ENCODE data around the gene LRRC34.

Gene LRRC34

GRCh38 chr3:169812332-169813235 is at the start of gene LRRC34, which contains the start of gene LRRIQ4:
LRRC34 (minus strand) TSS chr3:169812904; CDS start chr3:169812548, 356 bp downstream.
LRRIQ4 (plus strand) TSS chr3:169812870; CDS start chr3:169821922, 9,052 bp downstream.
- peak; percentile 75 to 81 for DNase-seq

GRCh38 chr3:169861871-169862270 is 49.2 kb upstream of the LRRC34 start:
- no peak for DNase-seq

- DNase-seq = no peak
Observed at GRCh38 chr3:169857811-169858210, 45.1 kb upstream of the LRRC34 start.

- DNase-seq = no peak
Observed at GRCh38 chr3:169855514-169855913, 42.8 kb upstream of the LRRC34 start.

GRCh38 chr3:169850618-169851017 is 37.9 kb upstream of the LRRC34 start:
- DNase-seq = no peak

- DNase-seq = no peak
Observed at GRCh38 chr3:169848741-169849140, 36.0 kb upstream of the LRRC34 start.

GRCh38 chr3:169847896-169848295 is 35.2 kb upstream of the LRRC34 start:
- no peak for DNase-seq

- no peak for DNase-seq
Observed at GRCh38 chr3:169846458-169847193, 33.9 kb upstream of the LRRC34 start.

- no peak for DNase-seq
Observed at GRCh38 chr3:169842960-169843359, 30.3 kb upstream of the LRRC34 start.

GRCh38 chr3:169841171-169841570 is 28.5 kb upstream of the LRRC34 start:
- no peak for DNase-seq

- no peak for DNase-seq
Observed at GRCh38 chr3:169838511-169839030, 25.9 kb upstream of the LRRC34 start.

- no peak for DNase-seq
Observed at GRCh38 chr3:169836942-169837275, 24.2 kb upstream of the LRRC34 start.

- no peak for DNase-seq
Observed at GRCh38 chr3:169836078-169836941, 23.6 kb upstream of the LRRC34 start.

- no peak for DNase-seq
Observed at GRCh38 chr3:169835533-169835932, 22.8 kb upstream of the LRRC34 start.

GRCh38 chr3:169827712-169828111 is 15.0 kb upstream of the LRRC34 start:
- no peak for DNase-seq

- DNase-seq = no peak
Observed at GRCh38 chr3:169825316-169825715, 12.6 kb upstream of the LRRC34 start.

- no peak for DNase-seq
Observed at GRCh38 chr3:169822983-169823382, 10.3 kb upstream of the LRRC34 start.

- DNase-seq = no peak
Observed at GRCh38 chr3:169822540-169822939, 9.8 kb upstream of the LRRC34 start.

GRCh38 chr3:169822091-169822490 is 9.4 kb upstream of the LRRC34 start:
- DNase-seq = no peak

- no peak for DNase-seq
Observed at GRCh38 chr3:169818316-169818715, 5.6 kb upstream of the LRRC34 start.

GRCh38 chr3:169815590-169816150 is 3.0 kb upstream of the LRRC34 start:
- no peak for DNase-seq

- peak; percentile 65 to 72 for DNase-seq
Observed at GRCh38 chr3:169813757-169814517, 1.2 kb upstream of the LRRC34 start.
